HG03439 (cell line): ENCODE measurements around the gene ACTN4.
"Not testable (repeated sequence)": the region's sequence is repeated elsewhere in the genome, so short reads cannot be mapped to it uniquely, and the experiment has no call there.

Experiments
- ATAC-seq: cut with Tn5 transposase; IDR thresholded peaks from one replicate; pipeline ENCODE4 v1.9.1; 2021; ENCODE audit warnings: mild to moderate bottlenecking, moderate library complexity; ENCODE audit not compliant: unreplicated experiment

Gene ACTN4

DNA sequence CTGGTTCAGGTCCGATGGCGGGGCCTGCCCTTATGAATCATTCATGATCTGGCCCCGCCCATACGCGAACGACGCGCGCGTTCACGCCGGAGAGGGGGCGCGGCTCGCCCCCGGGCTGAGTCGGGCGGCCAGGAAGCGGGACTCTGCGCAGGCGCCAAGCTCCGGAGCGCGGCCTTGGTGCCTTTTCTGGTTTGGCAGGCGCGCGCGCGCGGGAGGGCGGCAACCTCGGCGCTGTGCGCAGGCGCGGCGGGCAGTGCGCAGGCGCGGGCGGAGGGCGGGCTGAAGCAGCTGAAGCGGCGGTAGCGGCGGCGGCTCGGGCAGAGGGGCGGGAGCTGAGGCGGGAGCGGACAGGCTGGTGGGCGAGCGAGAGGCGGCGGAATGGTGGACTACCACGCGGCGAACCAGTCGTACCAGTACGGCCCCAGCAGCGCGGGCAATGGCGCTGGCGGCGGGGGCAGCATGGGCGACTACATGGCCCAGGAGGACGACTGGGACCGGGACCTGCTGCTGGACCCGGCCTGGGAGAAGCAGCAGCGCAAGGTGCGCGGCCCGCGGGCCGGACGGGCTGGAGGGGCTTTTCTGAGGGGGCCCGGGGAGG lies at the start of gene ACTN4:
Gene ACTN4, plus strand, starts transcription at position 282 of the 598 bp plus-strand sequence. Its CDS starts 97 bp downstream, at position 379.
- ATAC-seq, result peak; percentile 89

DNA sequence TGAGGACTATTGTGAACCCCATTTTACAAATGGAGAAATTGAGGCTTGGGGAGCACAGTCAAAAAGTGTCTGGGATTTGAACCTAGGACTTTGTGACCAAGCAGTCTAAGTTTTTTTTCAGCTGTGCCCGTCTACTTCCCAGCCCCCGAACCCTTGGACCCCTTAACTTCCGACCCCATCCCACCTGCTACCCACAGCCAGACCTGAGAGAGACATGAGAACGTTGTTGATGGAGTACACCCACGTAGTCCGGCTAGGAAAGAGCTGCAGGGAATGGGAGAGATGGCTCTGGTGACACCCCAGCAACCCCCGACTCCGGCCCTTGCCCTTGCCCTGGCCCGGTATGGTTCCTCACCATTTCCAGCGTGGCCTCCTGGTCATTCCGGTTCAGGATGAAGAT lies 47.7 kb upstream of the ACTN4 start:
- ATAC-seq, result no peak

- ATAC-seq, result not testable (repeated sequence)
These were observed 44.6 kb upstream of the ACTN4 start for GRCh38 chr19:38602856-38603255.

- no peak for ATAC-seq
These were observed 41.3 kb upstream of the ACTN4 start for GRCh38 chr19:38606131-38606530.

DNA sequence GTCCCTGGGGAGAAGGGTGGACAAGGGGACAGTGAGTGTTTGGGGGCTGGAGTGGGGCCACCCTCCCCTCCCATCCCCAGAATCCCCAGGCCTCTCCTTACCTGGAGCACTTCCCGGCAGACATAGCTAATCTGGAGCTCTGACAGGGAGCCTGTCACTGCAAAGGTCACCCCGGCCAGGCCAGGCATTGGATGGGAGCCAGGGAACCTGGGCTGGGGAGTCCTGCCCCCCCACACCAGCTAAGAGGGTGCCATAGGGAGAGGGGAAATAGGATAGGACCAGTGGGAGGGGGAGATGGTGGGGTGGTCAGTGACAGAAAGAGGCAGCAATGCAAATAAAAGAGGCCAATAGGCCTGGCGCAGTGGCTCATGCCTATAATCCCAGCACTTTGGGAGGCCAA lies 33.2 kb upstream of the ACTN4 start:
- no peak for ATAC-seq

- ATAC-seq, result no peak
These were observed 32.4 kb upstream of the ACTN4 start for GRCh38 chr19:38615007-38615581.

DNA sequence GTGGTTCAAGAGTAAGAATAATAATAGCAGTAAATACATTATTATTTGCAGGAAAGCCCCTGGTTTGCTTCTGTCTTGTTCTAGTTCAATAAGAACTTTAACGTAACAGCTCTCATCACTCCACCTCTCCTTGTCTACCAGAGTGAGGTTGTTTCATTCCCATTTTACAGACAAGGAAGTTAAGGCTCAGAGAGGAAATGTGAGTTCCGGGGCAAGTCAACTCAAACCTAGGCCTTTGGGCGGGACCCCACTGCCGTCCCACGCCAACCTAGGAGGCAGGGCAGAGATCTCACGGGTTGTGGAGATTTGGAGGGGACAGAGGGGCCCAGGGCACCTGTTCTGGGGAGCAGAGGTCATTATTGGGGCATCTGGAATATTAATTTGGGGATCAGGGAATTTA lies 31.2 kb upstream of the ACTN4 start:
- ATAC-seq, result no peak

- no peak for ATAC-seq
These were observed 30.1 kb upstream of the ACTN4 start for GRCh38 chr19:38617283-38617763.

DNA sequence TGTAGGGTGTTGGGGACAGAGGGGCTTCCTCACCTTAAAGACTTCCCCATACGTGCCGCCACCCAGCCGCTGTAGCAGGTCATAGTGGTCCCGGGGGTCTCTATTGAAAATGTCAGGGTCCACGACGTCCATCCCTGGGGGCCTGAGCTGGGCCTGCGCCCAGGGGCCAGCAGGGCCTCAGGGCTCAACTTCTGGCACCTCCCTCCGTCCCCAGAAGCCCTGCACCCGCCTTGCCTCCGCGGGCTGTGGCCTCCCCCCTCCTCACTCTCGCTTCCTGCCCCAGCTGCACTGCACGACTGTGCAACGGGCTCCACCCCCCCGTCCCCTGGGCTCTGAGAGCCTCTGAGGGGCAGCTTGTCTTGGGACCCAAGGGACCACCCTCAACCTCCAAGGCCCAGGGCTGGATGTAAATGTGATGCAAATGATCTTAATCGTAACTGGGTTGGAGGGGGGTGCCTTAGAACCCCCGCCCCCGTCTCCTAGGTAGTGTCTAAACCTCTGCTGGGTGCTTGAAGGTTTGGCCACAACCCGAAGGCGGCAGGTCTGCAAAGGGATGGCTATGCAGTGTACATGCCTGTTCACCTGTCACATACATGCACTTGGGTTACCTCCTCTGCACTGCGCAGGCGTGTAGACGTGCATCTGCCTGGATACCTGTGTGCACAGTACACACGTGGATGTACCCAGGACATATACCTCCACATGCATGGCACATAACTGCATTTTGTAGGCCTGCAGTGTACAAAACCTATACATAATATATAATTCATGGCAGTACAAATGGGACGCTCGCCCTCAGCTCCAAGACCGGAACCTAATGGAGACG lies 29.5 kb upstream of the ACTN4 start, which contains the start of gene MAP4K1:
Gene MAP4K1, minus strand, starts transcription at position 190 of the 826 bp plus-strand sequence. Its CDS starts 58 bp downstream, at position 132.
- ATAC-seq, result peak; percentile 40

GRCh38 chr19:38618590-38619360 lies 28.7 kb upstream of the ACTN4 start, which contains the start of gene EIF3K:
EIF3K (plus strand) TSS chr19:38619188; CDS start chr19:38619269, 81 bp downstream.
- ATAC-seq, result peak; percentile 68

GRCh38 chr19:38619361-38620174 lies 27.9 kb upstream of the ACTN4 start:
- ATAC-seq, result no peak

GRCh38 chr19:38624822-38625221 lies 22.6 kb upstream of the ACTN4 start:
- ATAC-seq, result no peak

DNA sequence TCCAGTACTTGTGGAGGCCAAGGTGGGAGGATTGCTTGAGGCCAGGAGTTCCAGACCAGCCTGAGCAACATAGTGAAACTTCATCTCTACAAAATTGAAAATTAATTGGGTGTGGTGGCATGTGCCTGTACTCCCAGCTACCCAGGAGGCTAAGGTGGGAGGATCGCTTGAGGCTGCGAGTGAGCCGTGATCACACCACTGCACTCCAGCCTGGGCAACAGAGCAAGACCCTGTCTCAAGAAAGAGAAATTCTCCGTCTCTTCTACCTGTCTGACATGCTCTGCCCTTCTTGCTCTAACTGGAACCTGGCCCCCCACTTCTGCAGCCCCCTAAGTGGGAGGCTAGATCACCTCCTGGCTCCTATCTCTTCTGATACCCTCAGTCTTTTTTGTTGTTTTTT lies 21.0 kb upstream of the ACTN4 start:
- ATAC-seq, result no peak

DNA sequence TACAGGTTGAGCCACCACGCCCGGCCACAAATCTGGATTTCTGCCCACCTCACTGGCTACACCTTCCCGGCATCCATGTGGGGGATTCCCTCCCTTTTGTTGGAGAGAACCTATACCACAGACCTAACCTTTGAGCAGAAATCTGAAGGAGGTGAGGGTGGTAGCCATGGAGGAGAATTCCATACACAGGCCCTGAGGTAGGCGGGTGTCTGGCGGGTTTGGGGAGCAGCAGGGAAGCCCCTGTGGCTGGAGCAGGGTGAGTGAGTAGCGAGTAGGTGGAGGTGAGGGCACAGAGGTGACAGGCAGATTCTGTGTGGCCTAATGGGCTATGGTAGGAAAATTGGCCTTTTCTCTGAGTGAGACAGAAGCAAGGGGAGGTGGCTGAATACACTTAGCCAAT lies 17.9 kb upstream of the ACTN4 start:
- ATAC-seq, result no peak

- not testable (repeated sequence) for ATAC-seq
These were observed 16.1 kb upstream of the ACTN4 start for GRCh38 chr19:38631301-38631700.

- not testable (repeated sequence) for ATAC-seq
These were observed 15.5 kb upstream of the ACTN4 start for GRCh38 chr19:38631811-38632475.

GRCh38 chr19:38632476-38633213 lies 14.8 kb upstream of the ACTN4 start:
- ATAC-seq, result no peak

- no peak for ATAC-seq
These were observed 12.5 kb upstream of the ACTN4 start for GRCh38 chr19:38634757-38635482.
